GM23338 (cell line): ENCODE data around the gene MKNK2. TPM values are rescaled to one million over a fixed set of nuclear protein-coding genes. Genes with fewer than 3 reads are reported as not detected.

ENCODE experiments used
- ATAC-seq: fragments of 200-7000 bp; cut with Tn5 transposase; 3 replicates; pipeline ENCODE4 v1.9.1; 2020
- DNase-seq: peaks from one replicate; pipeline ENCODE4 v3.0.0-alpha.2; 2015; ENCODE audit warnings: low spot score
- H2AFZ ChIP-seq: fragments of 200-600 bp; sonication (generic); 2 replicates; pipeline ENCODE4 v1.8.0; 2016; ENCODE audit warnings: antibody characterized with exemption, mild to moderate bottlenecking, moderate library complexity
- H3F3A ChIP-seq: fragments of 200-600 bp; sonication (generic); replicated peaks from 2 replicates; pipeline ENCODE4 v1.8.0; 2017; ENCODE audit warnings: antibody characterized with exemption, mixed run types, low read depth
- H3K27ac ChIP-seq: fragments of 200-600 bp; sonication (generic); 2 replicates; pipeline ENCODE4 v1.6.1; 2016; ENCODE audit warnings: low read depth
- H3K27me3 ChIP-seq: fragments of 200-600 bp; sonication (generic); 2 replicates; pipeline ENCODE4 v1.8.0; 2016; ENCODE audit warnings: mild to moderate bottlenecking, mixed run types, moderate library complexity; ENCODE audit not compliant: insufficient read depth
- H3K36me3 ChIP-seq: fragments of 200-600 bp; sonication (generic); 2 replicates; pipeline ENCODE4 v1.8.0; 2016; ENCODE audit warnings: mild to moderate bottlenecking; ENCODE audit not compliant: insufficient read depth
- H3K4me1 ChIP-seq: fragments of 200-600 bp; sonication (generic); 2 replicates; pipeline ENCODE4 v1.8.0; 2016; ENCODE audit warnings: mild to moderate bottlenecking, moderate library complexity; ENCODE audit not compliant: insufficient read depth
- H3K4me2 ChIP-seq: fragments of 200-600 bp; sonication (generic); 2 replicates; pipeline ENCODE4 v1.7.1; 2017; ENCODE audit warnings: mixed run types
- H3K4me3 ChIP-seq: fragments of 200-600 bp; sonication (generic); 2 replicates; pipeline ENCODE4 v1.6.1; 2016; ENCODE audit warnings: mixed run types
- H3K79me2 ChIP-seq: fragments of 200-600 bp; sonication (generic); replicated peaks from 2 replicates; pipeline ENCODE4 v1.8.0; 2017; ENCODE audit warnings: mild to moderate bottlenecking; ENCODE audit not compliant: insufficient read depth
- H3K9me2 ChIP-seq: fragments of 200-600 bp; sonication (generic); 2 replicates; pipeline ENCODE4 v1.8.0; 2017; ENCODE audit not compliant: insufficient read depth
- H4K20me1 ChIP-seq: fragments of 200-600 bp; sonication (generic); replicated peaks from 2 replicates; pipeline ENCODE4 v1.8.0; 2017; ENCODE audit warnings: mild to moderate bottlenecking; ENCODE audit not compliant: insufficient read depth
- H3K27ac Mint-ChIP-seq: 2 replicates; pipeline ENCODE4 v1.8.0; 2020; ENCODE audit warnings: inconsistent platforms, mild to moderate bottlenecking, moderate library complexity, mixed read lengths
- H3K27me3 Mint-ChIP-seq: 3 replicates; pipeline ENCODE4 v1.8.0; 2022; ENCODE audit warnings: low read depth, mild to moderate bottlenecking, moderate library complexity, mixed read lengths, inconsistent platforms; ENCODE audit not compliant: insufficient read depth, poor library complexity
- H3K36me3 Mint-ChIP-seq: 3 replicates; pipeline ENCODE4 v1.8.0; 2021; ENCODE audit warnings: low read depth, mild to moderate bottlenecking, inconsistent platforms, moderate library complexity, mixed read lengths
- H3K4me1 Mint-ChIP-seq: 3 replicates; pipeline ENCODE4 v1.8.0; 2020; ENCODE audit warnings: mild to moderate bottlenecking, inconsistent platforms, mixed read lengths
- H3K4me3 Mint-ChIP-seq: 3 replicates; pipeline ENCODE4 v1.8.0; 2021; ENCODE audit warnings: moderate library complexity, mild to moderate bottlenecking, inconsistent platforms, mixed read lengths
- H3K9me3 Mint-ChIP-seq: 3 replicates; pipeline ENCODE4 v1.8.0; 2020; ENCODE audit warnings: moderate library complexity, mild to moderate bottlenecking, inconsistent platforms, mixed read lengths
- CREB1 ChIP-seq: fragments of 250-450 bp; sonication (Bioruptor Pico); IDR thresholded peaks from 2 replicates; pipeline ENCODE4 v1.5.0; 2020; ENCODE audit warnings: low read depth, mild to moderate bottlenecking, moderate library complexity
- EZH2 ChIP-seq: fragments of 200-600 bp; sonication (generic); IDR thresholded peaks from one replicate; pipeline ENCODE4 v1.8.0; 2017; ENCODE audit warnings: antibody characterized with exemption, mild to moderate bottlenecking, low read depth; ENCODE audit not compliant: unreplicated experiment
- EZH2phosphoT487 ChIP-seq: fragments of 200-600 bp; sonication (generic); IDR thresholded peaks from one replicate; pipeline ENCODE4 v1.8.1; 2018; ENCODE audit warnings: antibody characterized with exemption; ENCODE audit not compliant: unreplicated experiment
- JUNB ChIP-seq: IDR thresholded peaks from one replicate; pipeline ENCODE4 v1.6.1; 2016; ENCODE audit warnings: antibody characterized with exemption; ENCODE audit not compliant: unreplicated experiment
- POLR2AphosphoS5 ChIP-seq: IDR thresholded peaks from 2 replicates; pipeline ENCODE4 v1.6.1; 2016; ENCODE audit warnings: antibody characterized with exemption, low read depth
- STAT1 ChIP-seq: IDR thresholded peaks from one replicate; pipeline ENCODE4 v1.6.1; 2016; ENCODE audit warnings: antibody characterized with exemption; ENCODE audit not compliant: unreplicated experiment
- ZNF114 ChIP-seq: fragments of 250-450 bp; sonication (Bioruptor Pico); IDR thresholded peaks from 2 replicates; pipeline ENCODE4 v1.5.0; 2020; ENCODE audit warnings: mild to moderate bottlenecking, moderate library complexity
- ZNF331 ChIP-seq: fragments of 250-450 bp; sonication (Bioruptor Pico); IDR thresholded peaks from 2 replicates; pipeline ENCODE4 v1.5.0; 2020; ENCODE audit warnings: low read depth, mild to moderate bottlenecking, moderate library complexity
- polyA plus RNA-seq: library from polyadenylated mRNA; unstranded; fragments of >200 nt; fragmentation: Nextera tagmentation; extraction: Ambion mirVana; gene quantifications from 2 replicates; pipeline ENCODE4 v1.2.1, GENCODE V29; 2016
- total RNA-seq: library from RNA; depleted of rRNA; stranded (reverse); fragments of >200 nt; shearing (Covaris generic); gene quantifications from 2 replicates; pipeline ENCODE4 v1.2.3, GENCODE V29; 2014
- TF ChIP-seq, protein P1 (sequence below): IDR thresholded peaks from one replicate; pipeline ENCODE4 v1.6.1; 2018; ENCODE audit warnings: antibody characterized with exemption; ENCODE audit not compliant: unreplicated experiment
- TF ChIP-seq, protein P2 (sequence below): IDR thresholded peaks from 2 replicates; pipeline ENCODE4 v1.6.1; 2016; ENCODE audit warnings: antibody characterized with exemption
- TF ChIP-seq, protein P3 (sequence below): fragments of 250-450 bp; sonication (Bioruptor Pico); IDR thresholded peaks from 2 replicates; pipeline ENCODE4 v1.5.0; 2020; ENCODE audit warnings: mild to moderate bottlenecking, moderate library complexity

The MKNK2 gene
- total and polyA plus RNA-seq, 2 experiments from 2014 or later: 71.0 to 159 TPM

DNA sequence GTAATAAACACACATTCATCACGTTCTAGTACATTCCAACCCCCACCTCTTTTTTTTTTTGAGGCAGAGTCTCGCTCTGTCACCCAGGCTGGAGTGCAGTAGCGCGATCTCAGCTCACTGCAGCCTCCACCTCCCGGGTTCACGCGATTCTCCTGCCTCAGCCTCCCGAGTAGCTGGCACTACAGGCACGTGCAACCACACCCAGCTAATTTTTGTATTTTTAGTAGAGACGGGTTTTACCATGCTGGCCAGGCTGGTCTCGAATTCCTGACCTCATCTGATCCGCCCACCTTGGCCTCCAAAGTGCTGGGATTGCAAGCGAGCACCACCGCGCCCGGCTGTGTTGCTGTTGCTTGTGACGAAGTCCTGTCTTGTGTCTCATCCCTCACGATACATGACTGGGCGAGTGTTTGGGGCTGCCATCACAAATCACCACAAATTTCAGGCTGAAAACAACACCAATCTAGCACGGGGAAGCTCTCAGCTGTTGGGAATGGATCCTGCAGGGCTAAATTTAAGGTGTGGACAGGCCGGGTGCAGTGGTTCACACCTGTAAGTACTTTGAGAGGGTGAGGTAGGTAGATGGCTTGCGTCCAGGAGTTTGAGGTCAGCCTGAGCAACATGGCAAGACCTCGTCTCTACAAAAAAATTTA, 29.4 kb upstream of the MKNK2 start:
- H3F3A ChIP-seq: peaks cover 3% of the 10 kb centered on the region; the same call in 1 of the 2 replicates
- no peak overlapping the region; the same call in 1 of the 2 replicates for H3K27ac Mint-ChIP-seq
- H3K9me3 Mint-ChIP-seq: no peaks in the 10 kb centered on the region

GRCh38 chr19:2079865-2080301, 28.8 kb upstream of the MKNK2 start:
- no peak overlapping the region for H3K27ac ChIP-seq
- Mint-ChIP-seq H3K4me1 (no peaks in the 10 kb centered on the region), H3K4me3 (no peak overlapping the region), H3K27me3 (peaks cover 4% of the 10 kb centered on the region), H3K36me3 (no peaks in the 10 kb centered on the region), H3K9me3 (no peaks in the 10 kb centered on the region), H3K27ac (no peak overlapping the region)
- H4K20me1 ChIP-seq: no peaks in the 10 kb centered on the region
- H3K4me3 ChIP-seq: no peak overlapping the region
- H3K4me1 ChIP-seq: no peaks in the 10 kb centered on the region
- H3K4me2 ChIP-seq: no peak overlapping the region
- ATAC-seq (no peak), DNase-seq (no peak)
- H3K36me3 ChIP-seq: no peaks in the 10 kb centered on the region; the same call in 1 of the 2 replicates
- H2AFZ ChIP-seq: no peak overlapping the region
- H3K79me2 ChIP-seq: no peaks in the 10 kb centered on the region
- no peaks in the 10 kb centered on the region for H3K27me3 ChIP-seq
- H3F3A ChIP-seq: peaks cover 2% of the 10 kb centered on the region; the same call in 1 of the 2 replicates
- H3K9me2 ChIP-seq: no peaks in the 10 kb centered on the region
- TF ChIP-seq EZH2 (no peak), CREB1 (CRISPR knock-in tag) (no peak), POLR2AphosphoS5 (no peak), STAT1 (no peak), JUNB (no peak), ZNF331 (no peak), EZH2phosphoT487 (no peak)
- TF ChIP-seq, protein P1, sequence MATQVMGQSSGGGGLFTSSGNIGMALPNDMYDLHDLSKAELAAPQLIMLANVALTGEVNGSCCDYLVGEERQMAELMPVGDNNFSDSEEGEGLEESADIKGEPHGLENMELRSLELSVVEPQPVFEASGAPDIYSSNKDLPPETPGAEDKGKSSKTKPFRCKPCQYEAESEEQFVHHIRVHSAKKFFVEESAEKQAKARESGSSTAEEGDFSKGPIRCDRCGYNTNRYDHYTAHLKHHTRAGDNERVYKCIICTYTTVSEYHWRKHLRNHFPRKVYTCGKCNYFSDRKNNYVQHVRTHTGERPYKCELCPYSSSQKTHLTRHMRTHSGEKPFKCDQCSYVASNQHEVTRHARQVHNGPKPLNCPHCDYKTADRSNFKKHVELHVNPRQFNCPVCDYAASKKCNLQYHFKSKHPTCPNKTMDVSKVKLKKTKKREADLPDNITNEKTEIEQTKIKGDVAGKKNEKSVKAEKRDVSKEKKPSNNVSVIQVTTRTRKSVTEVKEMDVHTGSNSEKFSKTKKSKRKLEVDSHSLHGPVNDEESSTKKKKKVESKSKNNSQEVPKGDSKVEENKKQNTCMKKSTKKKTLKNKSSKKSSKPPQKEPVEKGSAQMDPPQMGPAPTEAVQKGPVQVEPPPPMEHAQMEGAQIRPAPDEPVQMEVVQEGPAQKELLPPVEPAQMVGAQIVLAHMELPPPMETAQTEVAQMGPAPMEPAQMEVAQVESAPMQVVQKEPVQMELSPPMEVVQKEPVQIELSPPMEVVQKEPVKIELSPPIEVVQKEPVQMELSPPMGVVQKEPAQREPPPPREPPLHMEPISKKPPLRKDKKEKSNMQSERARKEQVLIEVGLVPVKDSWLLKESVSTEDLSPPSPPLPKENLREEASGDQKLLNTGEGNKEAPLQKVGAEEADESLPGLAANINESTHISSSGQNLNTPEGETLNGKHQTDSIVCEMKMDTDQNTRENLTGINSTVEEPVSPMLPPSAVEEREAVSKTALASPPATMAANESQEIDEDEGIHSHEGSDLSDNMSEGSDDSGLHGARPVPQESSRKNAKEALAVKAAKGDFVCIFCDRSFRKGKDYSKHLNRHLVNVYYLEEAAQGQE: no peak
- TF ChIP-seq, protein P2, sequence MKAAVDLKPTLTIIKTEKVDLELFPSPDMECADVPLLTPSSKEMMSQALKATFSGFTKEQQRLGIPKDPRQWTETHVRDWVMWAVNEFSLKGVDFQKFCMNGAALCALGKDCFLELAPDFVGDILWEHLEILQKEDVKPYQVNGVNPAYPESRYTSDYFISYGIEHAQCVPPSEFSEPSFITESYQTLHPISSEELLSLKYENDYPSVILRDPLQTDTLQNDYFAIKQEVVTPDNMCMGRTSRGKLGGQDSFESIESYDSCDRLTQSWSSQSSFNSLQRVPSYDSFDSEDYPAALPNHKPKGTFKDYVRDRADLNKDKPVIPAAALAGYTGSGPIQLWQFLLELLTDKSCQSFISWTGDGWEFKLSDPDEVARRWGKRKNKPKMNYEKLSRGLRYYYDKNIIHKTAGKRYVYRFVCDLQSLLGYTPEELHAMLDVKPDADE: no peak
- TF ChIP-seq, protein P3, sequence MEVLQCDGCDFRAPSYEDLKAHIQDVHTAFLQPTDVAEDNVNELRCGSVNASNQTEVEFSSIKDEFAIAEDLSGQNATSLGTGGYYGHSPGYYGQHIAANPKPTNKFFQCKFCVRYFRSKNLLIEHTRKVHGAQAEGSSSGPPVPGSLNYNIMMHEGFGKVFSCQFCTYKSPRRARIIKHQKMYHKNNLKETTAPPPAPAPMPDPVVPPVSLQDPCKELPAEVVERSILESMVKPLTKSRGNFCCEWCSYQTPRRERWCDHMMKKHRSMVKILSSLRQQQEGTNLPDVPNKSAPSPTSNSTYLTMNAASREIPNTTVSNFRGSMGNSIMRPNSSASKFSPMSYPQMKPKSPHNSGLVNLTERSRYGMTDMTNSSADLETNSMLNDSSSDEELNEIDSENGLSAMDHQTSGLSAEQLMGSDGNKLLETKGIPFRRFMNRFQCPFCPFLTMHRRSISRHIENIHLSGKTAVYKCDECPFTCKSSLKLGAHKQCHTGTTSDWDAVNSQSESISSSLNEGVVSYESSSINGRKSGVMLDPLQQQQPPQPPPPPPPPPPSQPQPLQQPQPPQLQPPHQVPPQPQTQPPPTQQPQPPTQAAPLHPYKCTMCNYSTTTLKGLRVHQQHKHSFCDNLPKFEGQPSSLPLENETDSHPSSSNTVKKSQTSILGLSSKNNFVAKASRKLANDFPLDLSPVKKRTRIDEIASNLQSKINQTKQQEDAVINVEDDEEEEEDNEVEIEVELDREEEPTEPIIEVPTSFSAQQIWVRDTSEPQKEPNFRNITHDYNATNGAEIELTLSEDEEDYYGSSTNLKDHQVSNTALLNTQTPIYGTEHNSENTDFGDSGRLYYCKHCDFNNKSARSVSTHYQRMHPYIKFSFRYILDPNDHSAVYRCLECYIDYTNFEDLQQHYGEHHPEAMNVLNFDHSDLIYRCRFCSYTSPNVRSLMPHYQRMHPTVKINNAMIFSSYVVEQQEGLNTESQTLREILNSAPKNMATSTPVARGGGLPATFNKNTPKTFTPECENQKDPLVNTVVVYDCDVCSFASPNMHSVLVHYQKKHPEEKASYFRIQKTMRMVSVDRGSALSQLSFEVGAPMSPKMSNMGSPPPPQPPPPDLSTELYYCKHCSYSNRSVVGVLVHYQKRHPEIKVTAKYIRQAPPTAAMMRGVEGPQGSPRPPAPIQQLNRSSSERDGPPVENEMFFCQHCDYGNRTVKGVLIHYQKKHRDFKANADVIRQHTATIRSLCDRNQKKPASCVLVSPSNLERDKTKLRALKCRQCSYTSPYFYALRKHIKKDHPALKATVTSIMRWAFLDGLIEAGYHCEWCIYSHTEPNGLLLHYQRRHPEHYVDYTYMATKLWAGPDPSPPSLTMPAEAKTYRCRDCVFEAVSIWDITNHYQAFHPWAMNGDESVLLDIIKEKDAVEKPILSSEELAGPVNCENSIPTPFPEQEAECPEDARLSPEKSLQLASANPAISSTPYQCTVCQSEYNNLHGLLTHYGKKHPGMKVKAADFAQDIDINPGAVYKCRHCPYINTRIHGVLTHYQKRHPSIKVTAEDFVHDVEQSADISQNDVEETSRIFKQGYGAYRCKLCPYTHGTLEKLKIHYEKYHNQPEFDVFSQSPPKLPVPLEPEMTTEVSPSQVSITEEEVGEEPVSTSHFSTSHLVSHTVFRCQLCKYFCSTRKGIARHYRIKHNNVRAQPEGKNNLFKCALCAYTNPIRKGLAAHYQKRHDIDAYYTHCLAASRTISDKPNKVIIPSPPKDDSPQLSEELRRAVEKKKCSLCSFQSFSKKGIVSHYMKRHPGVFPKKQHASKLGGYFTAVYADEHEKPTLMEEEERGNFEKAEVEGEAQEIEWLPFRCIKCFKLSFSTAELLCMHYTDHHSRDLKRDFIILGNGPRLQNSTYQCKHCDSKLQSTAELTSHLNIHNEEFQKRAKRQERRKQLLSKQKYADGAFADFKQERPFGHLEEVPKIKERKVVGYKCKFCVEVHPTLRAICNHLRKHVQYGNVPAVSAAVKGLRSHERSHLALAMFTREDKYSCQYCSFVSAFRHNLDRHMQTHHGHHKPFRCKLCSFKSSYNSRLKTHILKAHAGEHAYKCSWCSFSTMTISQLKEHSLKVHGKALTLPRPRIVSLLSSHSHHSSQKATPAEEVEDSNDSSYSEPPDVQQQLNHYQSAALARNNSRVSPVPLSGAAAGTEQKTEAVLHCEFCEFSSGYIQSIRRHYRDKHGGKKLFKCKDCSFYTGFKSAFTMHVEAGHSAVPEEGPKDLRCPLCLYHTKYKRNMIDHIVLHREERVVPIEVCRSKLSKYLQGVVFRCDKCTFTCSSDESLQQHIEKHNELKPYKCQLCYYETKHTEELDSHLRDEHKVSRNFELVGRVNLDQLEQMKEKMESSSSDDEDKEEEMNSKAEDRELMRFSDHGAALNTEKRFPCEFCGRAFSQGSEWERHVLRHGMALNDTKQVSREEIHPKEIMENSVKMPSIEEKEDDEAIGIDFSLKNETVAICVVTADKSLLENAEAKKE (CRISPR knock-in tag): no peak

More for the DNA sequence above, 29.4 kb upstream of the MKNK2 start:
- Histone ChIP-seq H3K27ac (no peak overlapping the region), H2AFZ (no peak overlapping the region), H3K9me2 (no peaks in the 10 kb centered on the region), H3K4me1 (no peaks in the 10 kb centered on the region), H3K27me3 (no peaks in the 10 kb centered on the region), H4K20me1 (no peaks in the 10 kb centered on the region), H3K4me3 (no peak overlapping the region), H3K79me2 (no peaks in the 10 kb centered on the region), H3K36me3 (no peaks in the 10 kb centered on the region; the same call in 1 of the 2 replicates), H3K4me2 (no peak overlapping the region)
- peaks cover 4% of the 10 kb centered on the region; the same call in 1 of the 3 replicates for H3K4me1 Mint-ChIP-seq
- ATAC-seq: no peak
- no peaks in the 10 kb centered on the region for H3K36me3 Mint-ChIP-seq
- no peak overlapping the region for H3K4me3 Mint-ChIP-seq
- no peak for DNase-seq
- peaks cover 4% of the 10 kb centered on the region for H3K27me3 Mint-ChIP-seq
- TF ChIP-seq EZH2: no peak
- TF ChIP-seq ZNF114 (CRISPR knock-in tag): no peak
- TF ChIP-seq JUNB: no peak
- no peak for TF ChIP-seq POLR2AphosphoS5
